ENCODE data around the gene EDEM1.

The EDEM1 gene

DNA sequence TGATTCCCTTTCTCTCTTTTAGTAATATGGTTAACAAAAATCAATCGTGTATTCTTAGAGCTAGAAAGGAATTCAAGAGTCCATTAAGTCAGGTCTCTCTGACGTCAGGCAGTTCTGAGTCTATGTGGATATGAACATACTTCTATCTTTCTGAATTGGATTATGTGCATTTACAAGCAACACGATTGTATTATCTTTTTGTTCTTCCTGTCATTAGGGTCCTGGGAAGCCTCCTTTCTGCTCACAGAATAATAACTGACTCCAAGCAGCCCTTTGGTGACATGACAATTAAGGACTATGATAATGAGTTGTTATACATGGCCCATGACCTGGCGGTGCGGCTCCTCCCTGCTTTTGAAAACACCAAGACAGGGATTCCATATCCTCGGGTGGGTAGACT, 14.0 kb downstream of the EDEM1 start:
- DNase-seq, result no peak

- DNase-seq, result no peak
Measured at GRCh38 chr3:5202222-5202621, 14.7 kb downstream of the EDEM1 start.

DNA sequence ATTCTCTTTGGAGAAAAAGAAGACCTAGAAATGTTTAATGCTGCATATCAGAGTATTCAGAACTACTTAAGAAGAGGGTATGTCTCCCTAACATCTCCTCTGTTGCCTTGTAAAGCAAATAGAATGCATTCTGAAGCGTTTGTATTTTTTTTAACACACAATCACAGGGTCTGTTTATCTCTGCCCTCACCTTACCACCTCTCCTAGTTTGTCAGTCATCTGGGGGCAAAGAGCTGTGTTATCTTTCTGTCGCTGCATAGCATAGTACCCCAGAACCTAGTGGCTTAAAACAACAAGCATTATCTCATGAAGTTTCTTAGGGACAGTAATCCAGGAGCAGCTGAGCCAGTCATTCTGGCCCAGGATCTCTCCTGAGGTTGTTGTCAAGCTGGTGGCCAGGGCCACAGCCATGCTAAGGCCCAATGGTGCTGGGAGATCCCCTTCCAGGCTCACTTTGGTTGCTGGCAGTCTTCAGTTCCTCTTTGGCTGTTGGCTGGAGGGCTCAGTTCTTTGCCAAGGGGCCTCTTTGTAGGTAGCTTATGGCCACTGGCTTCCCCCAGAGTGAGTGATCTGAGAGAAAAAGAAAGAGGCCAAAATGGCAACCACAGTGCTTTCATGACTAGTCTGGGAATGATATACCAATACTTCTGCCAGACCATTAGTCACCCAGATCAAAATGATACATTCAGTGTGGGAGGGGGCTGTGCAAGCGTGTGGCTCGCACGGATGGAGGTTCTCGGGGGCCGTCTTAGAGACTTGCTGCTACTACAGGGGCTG, 17.8 kb downstream of the EDEM1 start:
- no peak for DNase-seq

DNA sequence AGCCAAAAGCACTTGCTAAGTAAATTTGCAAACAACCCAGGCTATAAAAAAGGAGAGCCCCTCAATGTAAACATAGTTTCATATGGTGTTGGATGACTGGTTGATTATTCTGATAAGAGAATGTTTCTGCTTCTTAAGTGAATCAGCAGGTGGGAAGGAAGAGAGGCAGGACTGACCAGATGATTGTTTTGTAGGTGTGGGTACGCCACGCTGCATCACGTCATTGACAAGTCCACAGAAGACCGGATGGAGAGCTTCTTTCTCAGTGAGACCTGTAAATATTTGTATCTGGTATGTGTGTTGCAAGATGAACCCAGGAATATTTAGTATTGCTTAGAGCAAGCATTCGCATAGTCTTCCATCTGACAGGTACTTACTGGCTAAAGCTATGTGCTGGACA, 23.4 kb downstream of the EDEM1 start:
- DNase-seq, result no peak

GRCh38 chr3:5212628-5213573, 25.4 kb downstream of the EDEM1 start:
- no peak for DNase-seq

- DNase-seq, result no peak
Measured at GRCh38 chr3:5213574-5213966, 26.1 kb downstream of the EDEM1 start.

DNA sequence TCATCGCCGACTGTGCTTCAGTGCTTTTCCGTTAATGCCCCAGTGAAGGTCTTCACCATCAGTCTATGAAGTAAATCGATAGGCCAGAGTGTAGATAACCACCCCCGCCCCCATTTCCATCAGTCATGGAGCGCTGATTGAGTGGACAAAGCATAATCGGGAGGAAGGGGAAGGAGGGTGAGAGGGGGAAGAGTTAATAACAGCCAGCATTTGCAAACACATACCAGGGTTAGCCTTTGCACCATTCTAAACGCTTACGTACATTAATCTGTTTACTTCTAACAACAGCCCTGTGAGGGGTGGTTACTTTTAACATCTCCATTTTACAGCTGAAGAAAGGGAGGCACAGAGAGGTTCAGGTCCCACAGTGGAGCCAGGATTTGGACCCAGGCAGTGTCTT, 26.8 kb downstream of the EDEM1 start:
- DNase-seq, result no peak

DNA sequence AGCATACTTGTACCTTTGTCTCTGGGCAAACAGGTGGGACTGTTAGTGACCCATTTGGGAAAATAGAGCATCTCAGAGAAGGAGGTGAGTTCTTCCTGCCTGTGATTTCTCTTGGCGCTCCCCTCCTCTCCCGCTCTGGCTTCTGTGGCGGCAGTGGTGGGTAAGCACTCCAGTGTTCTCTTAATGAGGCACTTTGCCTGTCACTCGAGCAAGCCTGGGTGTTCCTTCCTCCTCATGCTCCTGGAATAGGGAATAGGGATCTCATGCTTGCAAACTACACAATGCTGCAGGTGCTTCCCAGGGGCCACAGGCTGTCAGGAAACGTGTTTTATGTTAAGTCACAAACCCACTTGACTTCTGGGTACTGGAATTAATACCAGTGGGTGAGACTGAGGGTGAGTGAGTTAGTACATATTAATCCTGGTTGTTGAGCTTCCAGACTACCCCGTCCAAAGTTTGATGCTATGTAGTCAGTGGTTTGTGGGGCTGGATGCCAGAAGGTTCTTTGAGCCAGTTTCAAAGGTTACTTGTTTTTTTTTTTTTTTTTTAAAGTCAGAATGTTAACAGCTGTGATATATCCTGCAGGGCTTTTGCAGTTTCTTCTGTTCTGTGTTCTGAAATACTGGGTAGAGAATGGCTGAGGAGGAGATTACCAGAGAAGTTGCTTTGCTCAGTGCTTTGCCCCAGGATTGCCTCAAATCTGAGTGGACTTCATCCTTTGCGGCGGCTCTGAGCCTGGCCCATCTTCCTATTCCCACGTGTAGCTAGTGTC, 30.5 kb downstream of the EDEM1 start:
- no peak for DNase-seq

DNA sequence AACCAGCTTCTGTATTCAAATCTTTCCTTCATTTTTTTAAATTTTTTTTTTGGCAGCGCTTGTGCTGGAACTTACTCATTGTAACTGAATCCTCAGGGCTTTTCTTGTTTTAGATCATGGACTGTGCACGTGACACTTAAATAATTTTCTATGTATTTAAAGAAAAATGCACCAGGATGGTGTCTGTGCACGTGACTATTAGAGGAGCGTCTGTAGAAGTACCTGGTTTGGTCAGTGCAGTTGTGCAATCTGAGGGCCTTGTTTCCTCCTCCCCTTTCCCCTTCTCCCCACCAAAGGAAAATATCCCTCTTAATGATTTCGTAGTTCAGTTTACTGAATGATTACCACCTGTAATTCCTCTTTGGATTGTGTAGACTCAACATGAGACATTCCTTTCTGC, 31.3 kb downstream of the EDEM1 start:
- DNase-seq, result no peak

DNA sequence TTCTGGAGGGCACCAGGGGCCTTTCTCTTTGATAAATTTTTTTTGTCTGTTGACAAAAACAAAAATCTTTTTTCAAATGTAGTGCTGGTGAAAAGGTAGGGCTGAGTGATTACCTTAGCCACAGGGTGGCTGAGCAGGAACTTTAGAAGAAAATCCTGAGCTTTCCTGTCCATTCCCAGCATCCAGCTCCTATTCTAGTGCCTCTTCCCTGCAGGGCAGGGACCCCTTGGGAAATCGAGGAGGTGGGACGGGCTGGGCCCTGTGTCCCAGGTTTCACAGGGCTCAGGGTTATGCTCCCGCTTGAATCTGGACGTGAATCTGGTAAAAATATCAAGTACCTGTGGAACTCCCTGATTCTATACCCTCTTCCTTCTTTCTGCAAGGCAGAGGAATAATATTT, 31.7 kb downstream of the EDEM1 start:
- DNase-seq, result no peak

- no peak for DNase-seq
Measured at GRCh38 chr3:5220193-5220592, 32.7 kb downstream of the EDEM1 start.

DNA sequence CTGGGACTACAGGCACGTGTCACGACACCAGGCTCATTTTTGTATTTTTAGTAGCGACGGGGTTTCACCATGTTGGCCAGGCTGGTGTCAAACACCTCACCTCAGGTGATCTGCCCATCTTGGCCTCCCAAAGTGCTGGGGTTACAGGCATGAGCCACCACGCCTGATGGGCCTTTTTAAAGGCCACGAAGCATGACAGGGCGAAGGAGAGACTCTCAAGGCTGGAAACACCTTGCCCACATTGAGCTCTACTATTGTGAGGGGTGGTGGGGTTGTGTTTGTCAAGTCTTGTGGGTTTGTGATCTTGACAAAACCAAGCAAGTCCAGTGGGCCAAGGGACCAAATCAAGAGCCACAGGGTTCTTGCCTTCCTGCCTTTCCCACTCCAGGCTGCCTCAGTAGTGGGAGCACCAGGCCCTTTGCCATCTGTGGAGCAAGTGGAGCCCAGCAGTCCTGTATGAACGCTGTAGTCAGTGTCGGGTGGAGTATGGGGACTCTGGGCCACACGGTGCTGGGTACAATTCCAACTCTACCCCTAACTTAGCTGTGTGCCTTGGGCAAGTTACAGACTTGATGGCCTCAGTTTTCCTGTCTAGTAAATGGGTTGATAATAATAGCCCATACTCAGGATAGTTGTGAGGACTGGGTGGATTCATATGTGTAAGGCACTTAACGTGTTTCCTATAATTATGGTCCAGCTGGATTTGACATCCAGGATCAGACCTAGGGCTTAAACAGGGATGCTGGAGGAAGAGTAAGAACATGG, 33.3 kb downstream of the EDEM1 start:
- no peak for DNase-seq

DNA sequence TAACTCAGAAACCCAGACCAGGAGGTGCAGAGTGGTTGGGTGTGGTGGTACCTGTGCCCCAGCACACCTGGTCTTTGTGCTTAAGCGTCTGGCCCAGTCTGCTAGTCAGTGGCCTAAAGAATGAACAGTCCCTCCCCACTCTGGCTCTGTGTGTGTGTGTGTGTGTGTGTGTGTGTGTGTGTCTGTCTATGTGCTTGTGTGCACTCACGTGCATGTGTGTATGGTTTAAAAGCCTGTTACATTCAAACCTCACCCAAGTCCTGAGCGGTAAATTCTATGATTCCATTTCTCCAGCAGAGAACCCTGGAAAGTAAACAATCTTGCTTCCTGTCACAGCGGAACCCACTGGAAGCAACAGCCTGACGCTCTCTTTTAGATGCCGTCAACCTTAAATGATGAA, 34.2 kb downstream of the EDEM1 start:
- DNase-seq, result no peak

- DNase-seq, result no peak
Measured at GRCh38 chr3:5222283-5223005, 34.9 kb downstream of the EDEM1 start.

DNA sequence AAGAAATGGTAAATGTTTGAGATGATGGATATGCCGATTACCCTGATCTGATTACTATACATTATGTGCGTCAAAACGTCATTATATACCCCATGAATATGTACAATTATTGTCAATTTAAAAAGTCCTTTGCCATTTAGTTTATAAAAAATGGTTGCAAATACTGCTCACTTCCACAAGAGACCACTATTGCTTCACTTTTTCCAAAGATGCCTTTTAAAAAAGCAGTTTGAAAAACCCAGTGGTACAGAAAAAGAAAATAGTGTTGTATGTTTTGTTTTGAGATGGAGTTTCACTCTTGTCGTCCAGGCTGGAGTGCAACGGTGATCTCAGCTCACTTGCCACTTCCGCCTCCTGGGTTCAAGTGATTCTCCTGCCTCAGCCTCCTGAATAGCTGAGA, 39.3 kb downstream of the EDEM1 start:
- no peak for DNase-seq

GRCh38 chr3:5227812-5228211, 40.3 kb downstream of the EDEM1 start:
- no peak for DNase-seq

DNA sequence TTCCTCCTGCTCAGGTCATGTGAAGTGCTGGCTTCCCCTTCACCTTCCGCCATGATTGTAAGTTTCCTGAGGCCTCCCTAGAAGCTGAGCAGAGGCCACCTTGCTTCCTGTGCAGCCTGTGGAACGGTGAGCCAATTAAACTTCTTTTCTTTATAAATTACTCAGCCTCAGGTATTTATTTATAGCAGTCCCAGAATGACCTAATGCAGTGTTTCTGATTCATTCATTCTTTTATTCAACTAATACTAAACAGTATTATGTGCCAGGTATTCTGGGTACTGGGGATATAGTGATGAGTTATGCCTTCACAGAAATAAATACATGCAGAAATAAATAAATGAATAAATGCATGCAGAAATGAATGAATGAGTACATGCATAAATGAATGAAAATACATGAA, 41.9 kb downstream of the EDEM1 start:
- DNase-seq, result no peak

DNA sequence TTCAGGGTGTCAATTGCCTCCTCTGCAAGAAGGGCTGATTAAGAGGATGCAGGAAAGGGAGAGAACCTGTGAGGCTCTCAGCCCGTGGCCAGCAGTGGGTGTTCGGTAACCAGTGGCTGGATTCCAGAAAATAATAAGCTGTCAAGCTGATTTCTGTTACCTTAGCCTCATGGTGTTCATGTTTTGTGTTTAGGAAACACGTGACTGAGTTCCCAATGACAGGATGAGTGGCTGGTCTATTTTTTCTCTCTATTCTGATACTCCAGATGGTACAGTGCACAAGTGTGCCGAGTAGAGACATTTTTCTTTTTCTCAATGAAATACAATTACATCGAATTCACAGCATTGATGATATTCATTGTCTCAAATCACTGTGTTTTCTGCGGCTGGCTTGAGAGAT, 43.6 kb downstream of the EDEM1 start:
- no peak for DNase-seq

GRCh38 chr3:5231487-5231886, 44.0 kb downstream of the EDEM1 start:
- no peak for DNase-seq

DNA sequence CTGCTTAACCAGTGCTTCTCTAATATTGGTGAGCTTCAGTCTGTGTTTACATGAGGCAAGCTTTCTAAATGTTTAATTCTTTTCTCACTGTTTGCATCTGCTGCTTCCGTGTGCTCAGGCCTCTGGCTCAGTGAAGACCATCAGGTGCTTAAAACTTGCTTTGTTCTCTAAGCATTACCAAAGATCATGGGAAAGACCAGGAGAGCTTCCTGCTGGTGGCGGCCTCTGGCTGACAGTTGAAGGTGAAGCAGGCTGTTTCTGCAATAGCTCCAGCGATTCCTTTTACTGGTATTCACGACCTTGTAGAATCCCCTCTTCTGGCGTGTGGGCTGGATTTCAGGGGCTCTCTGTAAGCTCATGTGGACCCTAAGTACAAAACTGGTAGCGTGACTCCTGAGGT, 45.1 kb downstream of the EDEM1 start:
- DNase-seq, result no peak

DNA sequence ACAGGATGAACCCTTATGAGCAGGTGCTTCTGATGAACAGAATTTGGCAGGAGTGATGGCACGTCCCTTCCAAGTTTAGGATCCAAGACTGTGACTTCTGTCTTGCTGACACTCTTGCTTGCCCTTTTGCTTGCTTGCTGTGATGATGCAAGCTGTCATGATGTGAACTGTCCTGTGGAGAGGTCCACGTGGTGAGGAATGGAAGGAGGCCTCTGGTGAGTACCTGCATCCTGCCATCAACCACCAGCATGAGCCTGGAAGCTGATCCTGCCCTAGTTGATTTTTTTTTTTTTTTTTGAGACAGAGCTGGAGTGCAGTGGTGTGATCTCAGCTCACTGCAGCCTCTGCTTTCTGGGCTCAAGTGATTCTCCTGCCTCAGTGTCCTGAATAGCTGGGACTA, 45.5 kb downstream of the EDEM1 start:
- DNase-seq, result no peak

DNA sequence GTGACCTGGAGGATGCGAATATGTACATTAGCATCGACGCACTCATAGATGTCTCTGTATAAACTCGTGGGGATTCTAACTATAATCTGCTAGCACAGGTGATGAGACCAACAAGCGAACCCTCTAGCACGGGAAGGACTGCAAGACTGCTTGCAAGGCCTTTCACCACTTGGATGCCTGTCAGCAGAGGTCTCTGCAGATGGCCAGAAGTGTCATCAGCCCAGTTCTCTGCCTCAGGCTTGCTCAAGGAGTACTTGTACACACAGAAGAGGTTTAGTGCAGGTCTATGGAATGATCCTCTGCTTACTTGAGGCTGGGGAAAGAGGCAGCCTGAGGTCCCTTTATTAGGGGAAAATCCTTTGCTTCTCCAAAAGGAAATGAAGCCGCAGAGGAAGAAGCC, 48.1 kb downstream of the EDEM1 start:
- no peak for DNase-seq
